Left ventricle myocardium inferior (tissue), 1 donor: ENCODE results near the gene ZNF71. TPM values are rescaled to one million over a fixed set of nuclear protein-coding genes. Genes with fewer than 3 reads are reported as not detected.
"Not testable (repeated sequence)": the region's sequence is repeated elsewhere in the genome, so short reads cannot be mapped to it uniquely, and the experiment has no call there.

Source experiments
- DNase-seq: peaks from one replicate; pipeline ENCODE4 v3.0.0-alpha.2; 2020
- H3K27ac ChIP-seq: fragments of 200-600 bp; replicated peaks from 2 replicates; pipeline ENCODE4 v1.8.0; 2021
- H3K27me3 ChIP-seq: fragments of 200-600 bp; 2 replicates; pipeline ENCODE4 v1.8.0; 2021; ENCODE audit warnings: low read depth
- H3K36me3 ChIP-seq: fragments of 200-600 bp; 2 replicates; pipeline ENCODE4 v1.8.0; 2021
- H3K4me1 ChIP-seq: fragments of 200-600 bp; 2 replicates; pipeline ENCODE4 v1.8.0; 2021
- H3K4me3 ChIP-seq: fragments of 200-600 bp; 2 replicates; pipeline ENCODE4 v1.8.0; 2021; ENCODE audit warnings: mild to moderate bottlenecking, moderate library complexity
- H3K9me3 ChIP-seq: fragments of 200-600 bp; replicated peaks from 2 replicates; pipeline ENCODE4 v1.8.0; 2021
- CTCF ChIP-seq: fragments of 200-600 bp; IDR thresholded peaks from 2 replicates; pipeline ENCODE4 v1.8.0; 2021; ENCODE audit warnings: antibody characterized with exemption, mild to moderate bottlenecking, borderline replicate concordance
- intact Hi-C: fragments of 100-400 bp; cut with micrococcal nuclease; formaldehyde crosslinking; loops from one replicate; pipeline ENCODE4 v1.11.0; 2022
- total RNA-seq: library from RNA; stranded (reverse); fragmentation: NEBNext Ultra II Directional; extraction: Animal tissue kit (Norgen Biotek cat#: 25700); gene quantifications from one replicate; pipeline ENCODE4 v1.2.1, GENCODE V29; 2021
- donor health status: DM: no; HTN: yes; CAD: no; lungs with severe emphysema.

ZNF71 gene
- total RNA-seq, 1 donor from 2014 or later: 5.8 TPM

- Histone ChIP-seq H3K4me3 (peak overlapping the region; percentile 89), H3K27me3 (no peaks in the 10 kb centered on the region), H3K4me1 (peaks cover 25% of the 10 kb centered on the region), H3K27ac (no peak overlapping the region), H3K9me3 (no peaks in the 10 kb centered on the region), H3K36me3 (peaks cover 2% of the 10 kb centered on the region)
- TF ChIP-seq CTCF: no peak
- intact Hi-C loops: no loop called here
- no peak for DNase-seq
These were observed 75.4 kb downstream of the ZNF71 start for GRCh38 chr19:56670401-56670960.

GRCh38 chr19:56670961-56671612, 76.0 kb downstream of the ZNF71 start:
- H3K27me3 ChIP-seq: no peaks in the 10 kb centered on the region
- peaks cover 25% of the 10 kb centered on the region for H3K4me1 ChIP-seq
- intact Hi-C loops: no loop called here
- H3K36me3 ChIP-seq: peaks cover 2% of the 10 kb centered on the region
- DNase-seq: no peak
- no peak for TF ChIP-seq CTCF
- peak overlapping the region; percentile 77 for H3K27ac ChIP-seq
- H3K9me3 ChIP-seq: no peaks in the 10 kb centered on the region
- H3K4me3 ChIP-seq: peak overlapping the region; percentile 89

DNA sequence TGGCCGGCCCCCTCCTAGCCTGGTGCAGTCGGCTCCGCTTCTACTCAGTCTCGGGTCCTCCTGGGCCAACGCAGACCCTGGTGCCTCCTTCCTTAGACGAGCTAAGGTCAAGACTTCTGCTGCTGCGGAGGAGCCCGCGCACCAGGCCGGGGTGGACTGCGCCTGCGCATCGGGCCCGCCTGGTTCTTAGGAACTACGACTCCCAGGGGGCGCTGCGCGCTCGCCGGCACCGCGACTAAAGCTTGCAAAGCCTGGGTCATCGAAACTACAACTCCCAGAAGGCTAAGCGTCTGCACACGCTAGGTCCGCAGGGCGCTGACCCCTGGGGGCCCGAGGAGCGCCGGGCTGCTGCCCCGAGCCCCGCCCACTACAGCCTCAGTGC, 76.5 kb downstream of the ZNF71 start, which contains the start of gene ZNF835:
ZNF835 (minus strand) TSS at position 145 of the 382 bp plus-strand sequence. CDS start 6,559 bp downstream, outside the sequence.
- H3K4me3 ChIP-seq: peak within 1 kb of the TSS; percentile 89
- no peaks in the 10 kb centered on the region for H3K27me3 ChIP-seq
- peaks cover 25% of the 10 kb centered on the region for H3K4me1 ChIP-seq
- no peaks in the 10 kb centered on the region for H3K9me3 ChIP-seq
- peak within 1 kb of the TSS; percentile 77 for H3K27ac ChIP-seq
- peak; percentile 36 for TF ChIP-seq CTCF
- intact Hi-C loops: no loop called here
- peaks cover 2% of the 10 kb centered on the region for H3K36me3 ChIP-seq
- DNase-seq: peak; percentile 97

DNA sequence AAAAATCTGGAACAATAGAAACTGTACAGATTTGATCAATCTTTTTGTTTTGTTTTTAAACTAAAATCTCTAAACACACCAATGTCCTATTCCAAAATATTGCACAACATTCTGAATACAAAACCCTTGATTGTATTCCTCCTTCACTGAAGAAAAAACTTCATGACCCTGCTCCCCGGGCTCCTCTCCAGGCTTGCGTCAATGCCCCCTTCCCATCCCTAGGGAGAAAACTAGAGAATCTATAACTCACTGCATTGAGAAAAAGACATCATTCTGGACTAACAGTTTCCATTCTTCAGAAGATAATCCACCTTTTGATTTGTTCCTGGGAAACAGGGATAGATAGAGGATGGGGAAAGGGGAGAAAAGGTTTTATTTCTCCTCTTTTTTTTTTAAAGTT, 77.5 kb downstream of the ZNF71 start:
- H3K27me3 ChIP-seq, intact Hi-C loops, H3K36me3 ChIP-seq, H3K9me3 ChIP-seq, H3K4me3 ChIP-seq: not testable (repeated sequence)
- Histone ChIP-seq H3K27ac (peak overlapping the region; percentile 77), H3K4me1 (peaks cover 25% of the 10 kb centered on the region)
- DNase-seq: peak; percentile 50

Other genes starting within 250 kb of the ZNF71 start
- 4.4 TPM for gene ZNF582, start 201.8 kb upstream of the ZNF71 start, total RNA-seq
- gene ZNF583, start 191.0 kb upstream of the ZNF71 start, total RNA-seq: 7.0 TPM
- gene ZNF667, start 118.0 kb upstream of the ZNF71 start, total RNA-seq: 5.6 TPM
- gene ZNF471, start 87.4 kb upstream of the ZNF71 start, total RNA-seq: 6.9 TPM
- 6.0 TPM for gene ZFP28, start 56.4 kb upstream of the ZNF71 start, total RNA-seq
- gene ZNF470, start 27.8 kb upstream of the ZNF71 start, total RNA-seq: 4.3 TPM
- not detected for gene SMIM17, start 47.9 kb downstream of the ZNF71 start, total RNA-seq
- gene ZNF835, start 76.5 kb downstream of the ZNF71 start, total RNA-seq: 4.9 TPM
- gene PEG3, start 245.4 kb downstream of the ZNF71 start, total RNA-seq: 10.0 TPM
- 0.19 TPM for gene ZIM2, start 245.4 kb downstream of the ZNF71 start, total RNA-seq